ENCODE data around the gene VAV1. TPM values are rescaled to one million over a fixed set of nuclear protein-coding genes. Genes with fewer than 3 reads are reported as not detected.
A peak's percentile ranks its signal among the peaks of the same experiment; 100 is the strongest.
"Not testable (repeated sequence)": the region's sequence is repeated elsewhere in the genome, so short reads cannot be mapped to it uniquely, and the experiment has no call there.

VAV1 gene
- total RNA-seq, 2 donors from 2014 or later: 3.9 to 7.4 TPM

- DNase-seq: peak; percentile 84
- peak; percentile 85 to 86 for ATAC-seq
- intact Hi-C loops (cut with DNase I): no loop called here
Observed at GRCh38 chr19:6753178-6754031, 19.1 kb upstream of the VAV1 start.

- ATAC-seq: peak in 1 of 2 donors; percentile 2
- no peak for DNase-seq
- intact Hi-C loops (cut with DNase I): no loop called here
Observed at GRCh38 chr19:6754136-6754535, 18.4 kb upstream of the VAV1 start.

GRCh38 chr19:6754653-6755463 lies 17.6 kb upstream of the VAV1 start:
- no peak for DNase-seq
- intact Hi-C loops (cut with DNase I): no loop called here
- no peak for ATAC-seq

GRCh38 chr19:6760606-6761005 lies 11.9 kb upstream of the VAV1 start:
- no peak for DNase-seq
- ATAC-seq: no peak

GRCh38 chr19:6761053-6761676 lies 11.3 kb upstream of the VAV1 start:
- DNase-seq (no peak), ATAC-seq (peak in 1 of 2 donors; percentile 28)
- intact Hi-C loops (cut with DNase I): loop anchor here in 1 of 2 donors (10.0 kb wide), 1 partner anchor 126 kb away; no protein-coding TSS in a partner anchor

More at GRCh38 chr19:6760606-6761005, 11.9 kb upstream of the VAV1 start:
- intact Hi-C loops (cut with DNase I): loop anchor here in 1 of 2 donors (10.0 kb wide), 1 partner anchor 126 kb away; no protein-coding TSS in a partner anchor

GRCh38 chr19:6762253-6762797 lies 10.2 kb upstream of the VAV1 start:
- ATAC-seq, DNase-seq: not testable (repeated sequence)
- intact Hi-C loops (cut with DNase I): loop anchor here in 1 of 2 donors (10.0 kb wide), 1 partner anchor 128 kb away; no protein-coding TSS in a partner anchor

- intact Hi-C loops (cut with DNase I): loop anchor here in 1 of 2 donors (10.0 kb wide), 1 partner anchor 131 kb away; no protein-coding TSS in a partner anchor
- ATAC-seq (no peak), DNase-seq (no peak)
Observed at GRCh38 chr19:6765738-6766356, 6.7 kb upstream of the VAV1 start.

GRCh38 chr19:6766357-6767080 lies 6.0 kb upstream of the VAV1 start:
- DNase-seq (no peak), ATAC-seq (no peak)
- intact Hi-C loops (cut with DNase I): loop anchor here in 1 of 2 donors (10.0 kb wide), 1 partner anchor 132 kb away; no protein-coding TSS in a partner anchor

- intact Hi-C loops (cut with DNase I): loop anchor here in 1 of 2 donors (10.0 kb wide), 1 partner anchor 132 kb away; no protein-coding TSS in a partner anchor
- ATAC-seq: peak in 1 of 2 donors; percentile 51
Observed at GRCh38 chr19:6767081-6767356, 5.5 kb upstream of the VAV1 start.

GRCh38 chr19:6767357-6768235 lies 4.9 kb upstream of the VAV1 start, which contains the start of gene SH2D3A:
Gene SH2D3A (minus strand): TSS chr19:6767435. CDS start chr19:6763748, 3,687 bp downstream.
- ATAC-seq (peak; percentile 86 to 87), DNase-seq (peak; percentile 68)
- intact Hi-C loops (cut with DNase I): loop anchor here in 1 of 2 donors (10.0 kb wide), 1 partner anchor 133 kb away; no protein-coding TSS in a partner anchor

More at GRCh38 chr19:6767081-6767356, 5.5 kb upstream of the VAV1 start:
- no peak for DNase-seq

GRCh38 chr19:6768236-6768785 lies 4.2 kb upstream of the VAV1 start:
- DNase-seq (no peak), ATAC-seq (no peak)
- intact Hi-C loops (cut with DNase I): loop anchor here in 1 of 2 donors (10.0 kb wide), 1 partner anchor 134 kb away; no protein-coding TSS in a partner anchor

- DNase-seq (no peak), ATAC-seq (no peak)
- intact Hi-C loops (cut with DNase I): loop anchor here in 1 of 2 donors (10.0 kb wide), 1 partner anchor 134 kb away; no protein-coding TSS in a partner anchor
Observed at GRCh38 chr19:6769006-6769619, 3.4 kb upstream of the VAV1 start.

- DNase-seq; intact Hi-C loops (cut with DNase I); ATAC-seq: not testable (repeated sequence)
Observed at GRCh38 chr19:6771648-6772027, 870 bp upstream of the VAV1 start.

- DNase-seq (no peak), ATAC-seq (no peak)
- intact Hi-C loops (cut with DNase I): no loop called here
Observed at GRCh38 chr19:6772866-6773322, 386 bp downstream of the VAV1 start.

- ATAC-seq: peak; percentile 33 to 67
- intact Hi-C loops (cut with DNase I): no loop called here
- peak; percentile 50 for DNase-seq
Observed at GRCh38 chr19:6773323-6773931, 919 bp downstream of the VAV1 start.

Data from left cardiac atrium (tissue), 4 donors.